Measurements from ENCODE around the gene ZBTB6. TPM values are rescaled to one million over a fixed set of nuclear protein-coding genes. Genes with fewer than 3 reads are reported as not detected.

The ZBTB6 gene
- total RNA-seq: 10 to 100 TPM in 4 of 7 donors, 1 to 10 TPM in 3; 6.8 to 13.8 (median 10.0) TPM
- polyA plus RNA-seq: 1 to 10 TPM; 5.3 to 6.8 TPM
- long read RNA-seq, donor 1, full-length matches to known transcripts: 6 of 6 reads
- long read RNA-seq, donor 1, partial matches to known transcripts: 0 of 6 reads
- long read RNA-seq, donor 1, other reads (novel, unspliced or antisense): 0 of 6 reads
- long read RNA-seq, donor 2, full-length matches to known transcripts: 2 of 2 reads
- long read RNA-seq, donor 2, partial matches to known transcripts: 0 of 2 reads
- long read RNA-seq, donor 2, other reads (novel, unspliced or antisense): 0 of 2 reads
- long read RNA-seq, donor 3, full-length matches to known transcripts: 11 of 13 reads
- long read RNA-seq, donor 3, partial matches to known transcripts: 0 of 13 reads
- long read RNA-seq, donor 3, other reads (novel, unspliced or antisense): 2 of 13 reads

- intact Hi-C loops (cut with DNase I): no loop called here
Observed at GRCh38 chr9:122912964-122913673, at the start of gene ZBTB6. TSS of gene ZBTB6 (minus strand) at chr9:122913323. CDS start at chr9:122912072, 1,251 bp downstream.

GRCh38 chr9:122961139-122961538 lies 48.0 kb upstream of the ZBTB6 start:
- WGBS, 3 donors: 87 to 94% (median 90%) methylated on average over 1 of the region's 1 CpG
- H3K27me3 ChIP-seq: no peaks in the 10 kb centered on the region
- no peak for DNase-seq
- intact Hi-C loops (cut with DNase I): no loop called here
- no peak overlapping the region for H3K27ac ChIP-seq
- no peaks in the 10 kb centered on the region for H3K36me3 ChIP-seq
- no peaks in the 10 kb centered on the region for H3K4me1 ChIP-seq (ENCODE audit: insufficient read depth)
- no peak overlapping the region for H3K4me3 ChIP-seq
- TF ChIP-seq EP300 (IDR thresholded peaks at IDR 0.05): no peak
- TF ChIP-seq POLR2A (IDR thresholded peaks at IDR 0.05): no peak
- no peak for TF ChIP-seq CTCF (IDR thresholded peaks at IDR 0.05)
- no peaks in the 10 kb centered on the region for H3K9me3 ChIP-seq

More at GRCh38 chr9:122912964-122913673, at the start of gene ZBTB6:
- TF ChIP-seq CTCF (IDR thresholded peaks at IDR 0.05) (no peak), POLR2A (IDR thresholded peaks at IDR 0.05) (no peak), EP300 (IDR thresholded peaks at IDR 0.05) (no peak)
- DNase-seq: peak; percentile 49 to 76 (median 66)
- no peaks in the 10 kb centered on the region for H3K27me3 ChIP-seq
- H3K9me3 ChIP-seq: no peaks in the 10 kb centered on the region
- no peaks in the 10 kb centered on the region for H3K36me3 ChIP-seq
- peak within 1 kb of the TSS in 1 of 2 donors; percentile 34 for H3K27ac ChIP-seq
- H3K4me3 ChIP-seq: peak within 1 kb of the TSS; percentile 76
- H3K4me1 ChIP-seq (ENCODE audit: insufficient read depth): peaks cover 6% of the 10 kb centered on the region
- 0 to 1% (median 0%) methylated on average over 35 of the region's 35 CpGs for WGBS, 3 donors

- Histone ChIP-seq H3K4me3 (no peak overlapping the region), H3K4me1 (ENCODE audit: insufficient read depth) (peaks cover 6% of the 10 kb centered on the region), H3K27me3 (no peaks in the 10 kb centered on the region), H3K27ac (no peak overlapping the region), H3K9me3 (no peaks in the 10 kb centered on the region), H3K36me3 (no peaks in the 10 kb centered on the region)
- no peak for DNase-seq
- intact Hi-C loops (cut with DNase I): no loop called here
- TF ChIP-seq POLR2A (IDR thresholded peaks at IDR 0.05) (no peak), CTCF (IDR thresholded peaks at IDR 0.05) (no peak), EP300 (IDR thresholded peaks at IDR 0.05) (no peak)
Observed at GRCh38 chr9:122955961-122956360, 42.8 kb upstream of the ZBTB6 start.

GRCh38 chr9:122954253-122954691 lies 41.1 kb upstream of the ZBTB6 start:
- no peak overlapping the region for H3K4me3 ChIP-seq
- TF ChIP-seq CTCF (IDR thresholded peaks at IDR 0.05): no peak
- TF ChIP-seq EP300 (IDR thresholded peaks at IDR 0.05): no peak
- no peak for TF ChIP-seq POLR2A (IDR thresholded peaks at IDR 0.05)
- no peak for DNase-seq
- H3K36me3 ChIP-seq: no peaks in the 10 kb centered on the region
- intact Hi-C loops (cut with DNase I): no loop called here
- H3K9me3 ChIP-seq: no peaks in the 10 kb centered on the region
- H3K27ac ChIP-seq: no peak overlapping the region
- peaks cover 7% of the 10 kb centered on the region for H3K4me1 ChIP-seq (ENCODE audit: insufficient read depth)
- no peaks in the 10 kb centered on the region for H3K27me3 ChIP-seq
